GM21619 (cell line): Measurements from ENCODE around the gene PSMA1.
"Not testable (repeated sequence)": the region's sequence is repeated elsewhere in the genome, so short reads cannot be mapped to it uniquely, and the experiment has no call there.

Source experiments
- ATAC-seq: cut with Tn5 transposase; IDR thresholded peaks from one replicate; pipeline ENCODE4 v1.9.1; 2021; ENCODE audit not compliant: unreplicated experiment

PSMA1 gene

GRCh38 chr11:14519917-14520746, at the start of gene PSMA1:
TSS of gene PSMA1 (minus strand) at chr11:14520386. CDS start at chr11:14520299, 87 bp downstream.
- ATAC-seq: peak; percentile 92

GRCh38 chr11:14569516-14569915, 49.3 kb upstream of the PSMA1 start:
- not testable (repeated sequence) for ATAC-seq

DNA sequence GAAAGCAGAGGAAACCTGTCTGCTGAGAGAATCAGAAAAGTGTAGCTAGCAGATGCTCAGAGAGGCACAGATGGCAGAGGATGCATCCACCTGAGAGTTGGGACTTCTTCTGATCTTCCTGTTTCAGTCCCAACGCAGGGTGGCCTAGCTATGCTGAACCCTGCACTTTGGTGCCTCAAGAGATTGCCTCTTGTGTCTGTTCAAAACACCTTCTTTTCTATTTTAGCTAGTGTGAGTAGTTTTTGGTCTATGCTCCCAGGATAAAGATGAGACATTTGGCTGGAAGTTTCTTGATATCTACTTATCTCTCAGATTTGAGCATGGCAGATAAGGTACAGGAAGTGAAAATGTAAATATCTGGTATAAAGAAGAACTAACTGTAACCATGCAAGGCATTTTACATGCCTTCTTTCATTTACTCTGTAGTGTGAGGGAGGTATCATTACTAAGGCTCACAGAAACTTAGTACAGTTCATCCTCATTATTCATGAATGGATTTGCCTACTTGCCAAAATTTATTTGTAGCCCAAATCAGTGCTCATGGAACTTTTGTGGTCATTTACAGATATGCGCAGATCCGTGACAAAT, 47.0 kb upstream of the PSMA1 start:
- ATAC-seq: no peak

DNA sequence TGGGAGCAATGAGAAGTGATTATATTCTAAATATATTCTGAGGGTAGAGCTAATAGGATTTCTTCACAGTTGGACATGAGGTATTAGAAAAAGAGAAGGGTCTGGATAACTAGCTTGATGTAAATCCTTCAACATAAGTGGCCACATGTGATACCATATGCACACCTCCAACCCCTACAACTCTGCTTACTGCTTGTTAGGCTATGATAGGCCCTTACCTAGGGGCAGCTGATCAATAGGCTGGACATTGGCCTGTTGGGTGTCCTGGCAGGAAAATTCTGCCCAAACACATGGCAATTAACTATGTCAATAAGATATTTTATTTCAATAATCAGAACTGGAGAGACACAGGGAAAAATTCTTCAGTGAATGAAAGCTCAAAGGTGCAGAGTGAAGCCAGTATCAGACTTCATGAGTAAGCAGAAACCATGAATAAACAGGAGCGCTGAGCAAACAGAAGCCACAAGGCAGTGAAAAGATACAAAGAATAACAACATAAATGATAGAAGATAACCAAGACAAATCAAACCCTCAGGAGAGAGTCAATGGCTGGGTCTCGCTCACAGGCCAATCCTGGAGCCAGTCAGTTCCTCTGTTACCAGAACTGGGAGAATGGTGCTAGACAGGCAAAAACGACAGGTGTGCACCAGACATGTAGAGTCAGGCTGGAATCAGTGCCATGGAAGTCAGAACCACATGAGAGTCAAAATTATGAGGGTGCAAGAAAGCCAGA, 46.3 kb upstream of the PSMA1 start:
- no peak for ATAC-seq

- no peak for ATAC-seq
These were observed 45.7 kb upstream of the PSMA1 start for GRCh38 chr11:14565845-14566244.

DNA sequence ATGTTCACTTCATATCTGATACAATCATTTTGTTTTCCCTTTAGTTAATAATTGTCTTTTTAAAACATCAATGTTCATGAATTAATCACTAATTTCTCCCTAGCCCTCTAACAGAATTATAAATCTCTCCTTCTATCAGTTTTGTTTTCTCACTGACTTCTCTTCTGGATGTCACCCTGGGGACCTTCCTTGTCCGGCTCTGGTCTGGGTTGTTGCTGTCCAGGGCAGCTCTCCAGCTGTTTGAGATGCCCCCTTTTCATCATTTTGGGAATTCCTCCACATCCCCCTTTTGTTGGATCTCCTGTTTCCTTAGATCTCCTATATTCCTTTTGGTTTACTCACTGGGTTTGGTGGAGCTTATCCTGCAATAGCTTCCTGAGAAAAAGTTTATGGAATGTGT, 35.6 kb upstream of the PSMA1 start:
- no peak for ATAC-seq

DNA sequence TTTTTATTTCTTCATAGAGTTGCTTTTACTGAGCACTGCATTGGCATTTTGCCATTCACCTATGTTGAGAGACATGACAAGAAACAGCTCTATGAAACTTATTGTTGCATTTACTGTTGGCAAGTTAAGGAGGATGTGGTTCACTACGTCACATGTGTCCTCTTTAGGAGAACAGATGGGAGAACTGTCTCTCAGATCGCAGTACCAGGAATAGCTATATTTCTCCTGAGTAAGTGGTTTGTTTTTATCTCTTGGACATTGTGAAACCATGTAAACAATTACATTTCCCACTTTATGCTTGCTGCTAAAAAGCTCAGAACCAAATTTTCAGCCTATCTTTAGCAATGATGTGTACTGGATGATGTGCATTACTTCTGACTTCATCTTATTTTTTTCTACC, 34.8 kb upstream of the PSMA1 start:
- ATAC-seq: peak; percentile 59

GRCh38 chr11:14552089-14552488, 31.9 kb upstream of the PSMA1 start:
- no peak for ATAC-seq

DNA sequence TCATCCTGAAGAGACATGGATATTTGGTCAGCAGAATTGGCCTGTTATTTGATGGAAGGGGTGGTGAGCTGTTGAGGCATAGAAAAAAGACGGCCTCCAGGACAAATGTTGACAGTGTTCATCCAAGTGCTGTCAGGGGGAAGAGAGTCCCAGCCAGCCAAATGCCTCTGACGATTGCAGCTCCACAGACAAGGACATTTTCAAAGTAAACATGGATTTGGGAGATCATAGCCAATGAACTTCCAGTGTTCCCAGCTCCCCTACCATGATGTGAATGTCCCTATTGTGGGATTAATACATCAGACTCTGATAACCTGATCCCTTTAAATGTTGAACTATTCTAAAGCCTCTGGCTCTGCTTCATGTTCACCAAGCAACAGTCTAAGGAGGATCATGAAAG, 31.2 kb upstream of the PSMA1 start:
- ATAC-seq: no peak

DNA sequence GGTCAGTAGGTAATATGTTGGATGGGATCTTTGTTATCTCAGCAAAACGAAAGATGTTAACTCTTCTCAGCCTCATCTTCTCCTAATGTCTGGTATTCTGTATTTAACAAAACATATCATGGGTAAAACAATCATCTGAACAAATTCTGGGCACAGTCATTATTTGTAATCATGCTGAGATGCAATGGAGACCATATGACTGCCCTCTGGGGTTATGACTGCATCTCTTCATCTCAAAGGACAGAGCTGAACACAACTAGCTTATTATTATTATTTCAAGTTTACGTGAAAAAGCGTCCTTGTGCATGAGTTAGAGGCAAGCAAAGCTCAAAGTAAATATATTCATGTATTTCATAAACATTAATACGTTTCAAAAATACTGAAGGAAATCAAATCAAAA, 29.7 kb upstream of the PSMA1 start:
- no peak for ATAC-seq

GRCh38 chr11:14547440-14547839, 27.3 kb upstream of the PSMA1 start:
- ATAC-seq: no peak

GRCh38 chr11:14546672-14547071, 26.5 kb upstream of the PSMA1 start:
- ATAC-seq: no peak

DNA sequence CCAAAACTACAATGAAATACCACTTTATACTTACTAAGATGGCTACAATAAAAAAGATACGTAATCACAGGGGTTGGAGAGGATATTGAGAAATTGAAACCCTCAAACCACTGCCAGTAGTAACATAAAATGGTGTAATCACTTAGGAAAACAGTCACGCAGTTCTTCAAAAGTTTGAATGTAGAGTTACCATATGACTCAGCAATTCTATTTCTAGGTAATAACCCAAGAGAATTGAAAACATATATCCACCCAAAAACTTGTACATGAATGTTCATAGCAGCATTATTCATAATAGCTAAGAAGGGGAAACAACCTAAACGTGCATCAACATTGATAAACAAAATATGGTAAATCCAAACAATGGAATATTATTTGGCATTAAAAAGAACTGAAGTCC, 24.4 kb upstream of the PSMA1 start:
- ATAC-seq: peak; percentile 78

DNA sequence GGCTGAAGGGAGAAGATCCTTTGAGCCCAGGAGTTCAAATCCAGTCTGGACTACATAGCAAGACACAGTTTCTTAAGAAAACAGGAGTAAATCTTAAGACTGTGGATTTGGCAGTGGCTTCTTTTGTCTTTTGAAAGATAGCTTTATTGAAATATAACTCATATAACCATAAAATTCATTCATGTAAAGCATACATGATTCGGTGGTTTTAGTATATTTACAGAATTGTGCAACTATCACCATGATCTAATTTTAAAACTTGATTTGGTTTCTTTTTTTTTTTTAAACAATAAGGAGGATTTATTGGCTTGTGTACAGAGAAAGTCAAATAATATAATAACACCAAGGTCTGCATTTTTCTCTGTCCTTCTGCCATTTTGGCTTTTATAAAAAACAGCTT, 23.1 kb upstream of the PSMA1 start:
- ATAC-seq: no peak

- no peak for ATAC-seq
These were observed 22.1 kb upstream of the PSMA1 start for GRCh38 chr11:14542324-14542723.

GRCh38 chr11:14541192-14541947, 21.2 kb upstream of the PSMA1 start:
- ATAC-seq: no peak

- ATAC-seq: no peak
These were observed 19.8 kb upstream of the PSMA1 start for GRCh38 chr11:14539982-14540421.

GRCh38 chr11:14538926-14539554, 18.9 kb upstream of the PSMA1 start:
- no peak for ATAC-seq

DNA sequence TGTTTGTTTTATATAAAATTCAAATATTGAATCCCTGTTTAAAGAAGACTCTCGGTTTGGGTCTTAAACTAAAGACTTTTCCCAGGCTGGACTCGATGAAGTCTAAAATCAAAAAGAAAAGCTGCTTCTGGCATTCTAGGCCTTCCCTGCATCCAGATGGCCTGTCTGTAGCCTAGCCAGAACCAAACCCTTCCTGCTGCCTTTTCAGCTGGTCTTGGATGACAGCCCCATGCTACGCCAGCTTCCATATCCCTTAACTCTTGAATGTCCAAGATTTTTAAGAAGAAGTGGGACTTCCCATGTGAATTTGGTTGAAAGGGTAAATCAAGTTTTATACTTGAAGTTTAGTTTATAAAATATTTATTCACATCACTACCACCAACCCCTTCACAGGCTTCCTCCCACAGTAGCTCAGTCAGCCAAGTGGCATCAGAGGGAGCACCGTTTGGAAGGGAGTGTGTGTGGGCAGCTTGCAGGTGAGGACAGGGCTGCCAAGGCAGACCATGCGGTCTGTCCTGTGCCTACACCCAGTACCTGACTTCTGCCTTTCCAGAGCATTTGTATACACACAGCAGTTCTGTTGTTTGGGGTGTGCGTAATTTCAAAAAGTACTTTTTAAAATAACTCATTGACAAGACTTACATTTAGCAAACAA, 18.2 kb upstream of the PSMA1 start:
- ATAC-seq: no peak

DNA sequence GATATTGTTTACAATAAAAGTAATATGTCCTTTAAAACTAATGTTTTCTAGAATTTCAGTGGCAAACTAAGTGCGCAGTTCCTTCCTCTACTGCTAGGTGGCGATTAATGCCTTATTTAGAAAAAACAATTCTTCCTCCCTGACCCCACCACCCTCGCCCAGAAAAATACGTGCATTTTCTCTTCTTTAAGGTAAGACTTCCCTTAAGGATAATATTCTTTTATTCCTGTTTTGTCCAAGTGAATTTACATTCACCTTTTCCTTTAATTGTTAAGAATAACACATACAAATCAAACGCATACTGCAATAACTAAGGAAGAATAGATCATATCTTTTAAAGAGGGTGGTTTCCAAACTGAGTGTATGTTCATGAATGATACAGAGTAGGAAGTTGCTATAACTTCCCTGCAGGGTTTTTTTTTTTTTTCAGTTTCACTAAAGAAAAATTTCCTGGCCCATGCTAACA, 17.0 kb upstream of the PSMA1 start:
- ATAC-seq: peak; percentile 70
